Measurements from ENCODE around the gene SLC43A2. TPM values are rescaled to one million over a fixed set of nuclear protein-coding genes. Genes with fewer than 3 reads are reported as not detected.

The SLC43A2 gene
- total RNA-seq, 1 donor from 2014 or later = 15.1 TPM

GRCh38 chr17:1643999-1644492, 15.4 kb upstream of the SLC43A2 start:
- DNase-seq = no peak

DNA sequence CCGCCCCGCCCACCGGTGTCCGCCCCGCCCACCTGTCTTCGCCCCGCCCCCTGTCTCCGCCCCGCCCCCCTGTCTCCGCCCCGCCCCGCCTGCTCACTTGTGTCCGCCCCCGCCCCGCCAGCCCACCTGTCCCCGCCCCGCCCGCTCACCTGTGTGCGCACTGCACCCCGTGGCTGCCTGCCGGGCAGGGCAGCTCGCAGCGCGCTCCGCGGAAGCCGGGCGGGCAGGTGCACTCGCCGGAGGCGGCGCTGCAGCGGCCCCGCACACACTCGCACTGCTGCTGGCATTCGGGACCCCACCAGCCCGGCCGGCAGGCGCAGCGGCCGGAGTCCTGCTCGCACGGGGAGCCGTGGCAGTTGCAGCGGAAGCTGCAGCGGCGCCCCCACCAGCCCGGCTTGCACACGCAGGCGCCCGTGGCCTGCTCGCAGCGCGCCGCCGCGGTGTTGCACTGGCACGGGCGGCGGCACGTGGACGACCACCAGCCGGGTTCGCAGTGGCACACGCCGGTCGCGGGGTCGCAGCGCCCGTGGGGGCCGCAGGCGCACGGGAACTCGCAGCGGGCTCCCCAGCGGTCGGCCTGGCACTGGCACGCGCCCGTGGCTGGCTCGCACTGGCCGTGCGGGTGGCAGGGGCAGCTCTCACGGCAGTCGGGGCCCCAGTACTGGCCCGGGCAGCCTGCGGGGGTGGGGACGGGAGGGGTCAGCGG, 14.8 kb upstream of the SLC43A2 start:
- no peak for DNase-seq

GRCh38 chr17:1641065-1641403, 12.4 kb upstream of the SLC43A2 start:
- no peak for DNase-seq

- DNase-seq = no peak
Observed at GRCh38 chr17:1640329-1641064, 11.9 kb upstream of the SLC43A2 start.

DNA sequence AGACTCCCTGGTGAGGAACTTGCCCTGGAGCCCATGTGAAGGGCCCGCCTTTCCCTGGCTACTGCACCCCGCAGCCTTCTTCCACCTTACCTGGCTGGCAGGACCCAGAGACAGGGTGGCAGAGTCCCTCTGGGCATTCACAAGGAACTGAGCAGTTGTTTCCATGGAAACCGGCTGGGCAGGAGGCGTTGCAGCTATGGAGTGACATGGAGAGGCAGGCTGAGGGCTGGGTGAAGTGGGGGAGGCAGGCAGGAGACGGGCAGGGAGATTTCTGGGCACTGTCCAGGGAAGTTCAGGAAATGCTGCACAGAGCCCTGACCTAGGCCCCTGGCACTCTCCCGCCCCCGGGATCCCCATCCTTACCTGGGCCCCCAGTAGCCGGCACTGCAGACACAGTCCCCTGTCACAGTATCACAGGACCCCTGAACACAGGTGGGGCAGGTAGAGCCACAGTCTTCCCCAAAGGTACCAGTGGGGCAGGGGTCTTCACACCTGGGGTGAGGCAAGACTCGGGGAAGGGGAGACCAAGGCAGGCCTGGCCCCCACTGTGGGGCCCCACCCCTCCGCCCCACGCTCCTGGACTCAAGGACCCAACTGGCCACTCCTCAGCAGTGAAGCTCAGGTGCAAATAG, 11.0 kb upstream of the SLC43A2 start:
- DNase-seq = no peak

DNA sequence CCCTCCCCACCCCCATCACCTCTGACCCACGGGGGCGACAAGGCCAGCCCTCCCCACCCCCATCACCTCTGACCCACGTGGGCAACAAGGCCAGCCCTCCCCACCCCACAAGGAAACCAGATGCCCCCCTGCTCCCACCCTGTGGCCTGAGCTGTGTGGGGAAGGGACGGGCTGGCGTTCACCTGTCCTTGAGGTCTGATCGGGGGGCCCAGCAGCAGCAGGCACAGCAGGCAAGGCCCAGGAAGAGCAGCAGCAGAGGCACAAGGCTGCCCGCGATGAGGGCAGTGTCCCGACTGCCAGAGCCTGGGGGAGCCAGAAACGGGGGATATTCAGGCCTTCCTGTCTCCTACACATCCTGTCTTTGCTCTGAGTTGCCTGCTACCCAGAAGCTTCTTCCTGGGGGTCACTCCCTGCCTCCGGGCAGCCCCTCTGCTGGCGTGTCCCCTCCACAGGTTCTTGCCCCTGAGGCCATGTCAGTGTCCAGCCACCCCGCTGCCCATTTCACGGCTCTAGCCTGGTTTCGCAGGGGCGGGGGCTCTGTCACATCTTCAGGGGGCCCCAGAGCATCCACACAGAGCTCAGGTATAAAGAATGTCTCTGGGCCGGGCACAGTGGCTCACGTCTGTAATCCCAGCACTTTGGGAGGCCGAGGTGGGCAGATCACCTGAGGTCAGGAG, 10.1 kb upstream of the SLC43A2 start:
- DNase-seq = no peak

DNA sequence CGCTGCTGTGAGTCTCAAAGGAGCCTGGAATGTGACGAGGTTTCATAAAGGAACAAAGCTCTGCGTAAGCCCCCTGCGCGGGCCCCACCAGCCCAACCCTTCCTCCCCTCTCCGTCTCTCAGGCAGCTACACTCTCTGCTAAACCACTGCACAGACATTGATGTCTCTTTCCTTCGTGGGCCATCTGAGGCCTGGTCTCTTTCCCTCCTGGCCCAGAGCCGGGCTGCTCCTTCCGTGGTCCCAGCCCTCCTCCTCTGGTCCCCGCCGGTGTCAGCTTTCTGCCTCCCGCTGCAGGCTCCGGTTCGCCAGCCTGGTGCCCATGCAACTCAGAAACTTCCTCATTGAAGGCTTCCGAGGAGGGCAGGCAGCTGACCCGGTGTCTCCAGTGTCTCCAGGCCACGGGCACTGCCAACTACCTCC, 9.5 kb upstream of the SLC43A2 start:
- no peak for DNase-seq

- DNase-seq = no peak
Observed at GRCh38 chr17:1636732-1637285, 8.2 kb upstream of the SLC43A2 start.

DNA sequence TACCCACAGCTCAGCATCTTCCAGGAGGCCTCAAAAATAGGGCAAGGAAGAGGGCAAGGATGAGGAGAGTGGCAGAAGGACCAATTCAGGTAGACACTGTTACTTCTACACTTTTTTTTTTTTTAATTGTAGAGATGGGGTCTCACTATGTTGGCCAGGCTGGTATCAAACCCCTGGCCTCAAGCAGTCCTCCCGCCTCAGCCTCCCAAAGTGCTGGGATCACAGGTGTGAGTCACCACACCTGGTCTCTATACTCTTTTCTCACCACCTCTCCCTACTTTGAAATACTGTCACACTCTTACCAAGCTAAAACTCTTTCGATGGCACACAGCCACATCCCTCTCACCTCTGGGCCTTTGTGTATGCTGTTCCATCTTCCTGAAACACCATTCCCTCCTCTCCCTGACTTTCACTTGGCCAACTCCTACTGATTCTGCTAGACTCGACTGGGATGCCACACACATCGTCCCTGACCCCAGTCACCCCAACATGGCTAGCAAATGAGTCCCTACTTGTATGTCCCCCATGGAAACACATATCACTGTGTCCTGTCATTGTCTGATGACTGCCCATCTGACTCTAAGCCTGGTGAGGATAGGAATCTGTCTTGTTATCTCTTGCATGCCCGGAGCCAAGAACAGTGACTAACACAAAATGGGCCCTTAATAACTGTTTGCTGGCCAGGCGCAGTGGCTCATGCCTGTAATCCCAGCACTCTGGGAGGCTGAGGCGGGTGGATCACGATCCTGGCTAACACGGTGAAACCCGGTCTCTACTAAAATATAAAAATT, 7.2 kb upstream of the SLC43A2 start:
- DNase-seq = no peak

DNA sequence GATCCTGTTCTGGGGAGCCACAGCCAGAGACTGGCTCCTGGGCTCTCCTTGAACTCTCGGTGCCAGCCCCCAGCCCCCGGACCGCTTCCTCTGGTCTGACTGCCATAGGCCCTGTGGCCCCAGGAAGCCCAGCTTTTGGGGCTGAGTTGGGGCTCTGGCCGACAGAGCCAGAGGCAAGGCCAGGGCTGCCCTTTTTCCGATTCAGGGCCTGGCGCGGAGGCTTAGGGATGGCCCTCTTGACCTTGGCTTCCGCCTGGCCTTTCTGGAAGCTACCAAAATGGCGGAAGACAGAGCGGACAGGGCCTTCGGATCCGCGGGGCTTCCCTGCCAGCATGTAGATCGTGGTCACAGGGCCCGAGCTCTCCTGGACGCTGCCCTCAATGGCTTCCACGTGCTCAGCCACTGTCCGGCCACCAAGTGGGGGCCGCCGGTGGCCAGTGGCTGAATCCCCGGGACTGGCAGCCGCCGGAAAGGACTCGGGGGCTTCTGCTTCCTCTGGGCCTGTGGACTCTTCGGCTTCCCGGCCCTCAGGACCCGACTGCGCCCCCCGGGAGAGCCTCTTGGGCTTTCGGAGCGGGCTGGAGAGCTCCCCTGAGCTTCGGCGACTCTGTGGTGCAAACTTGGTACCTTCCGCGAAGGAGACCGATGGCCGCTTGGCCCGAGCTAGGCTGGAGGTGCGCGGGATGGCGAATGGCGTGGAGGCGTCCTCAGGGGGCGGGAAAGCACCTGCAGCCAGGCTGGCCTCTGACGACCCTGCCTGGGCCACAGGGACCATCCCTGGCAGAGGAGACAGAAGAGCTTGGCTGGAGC, 6.4 kb upstream of the SLC43A2 start:
- no peak for DNase-seq

- no peak for DNase-seq
Observed at GRCh38 chr17:1630662-1631061, 2.0 kb upstream of the SLC43A2 start.

DNA sequence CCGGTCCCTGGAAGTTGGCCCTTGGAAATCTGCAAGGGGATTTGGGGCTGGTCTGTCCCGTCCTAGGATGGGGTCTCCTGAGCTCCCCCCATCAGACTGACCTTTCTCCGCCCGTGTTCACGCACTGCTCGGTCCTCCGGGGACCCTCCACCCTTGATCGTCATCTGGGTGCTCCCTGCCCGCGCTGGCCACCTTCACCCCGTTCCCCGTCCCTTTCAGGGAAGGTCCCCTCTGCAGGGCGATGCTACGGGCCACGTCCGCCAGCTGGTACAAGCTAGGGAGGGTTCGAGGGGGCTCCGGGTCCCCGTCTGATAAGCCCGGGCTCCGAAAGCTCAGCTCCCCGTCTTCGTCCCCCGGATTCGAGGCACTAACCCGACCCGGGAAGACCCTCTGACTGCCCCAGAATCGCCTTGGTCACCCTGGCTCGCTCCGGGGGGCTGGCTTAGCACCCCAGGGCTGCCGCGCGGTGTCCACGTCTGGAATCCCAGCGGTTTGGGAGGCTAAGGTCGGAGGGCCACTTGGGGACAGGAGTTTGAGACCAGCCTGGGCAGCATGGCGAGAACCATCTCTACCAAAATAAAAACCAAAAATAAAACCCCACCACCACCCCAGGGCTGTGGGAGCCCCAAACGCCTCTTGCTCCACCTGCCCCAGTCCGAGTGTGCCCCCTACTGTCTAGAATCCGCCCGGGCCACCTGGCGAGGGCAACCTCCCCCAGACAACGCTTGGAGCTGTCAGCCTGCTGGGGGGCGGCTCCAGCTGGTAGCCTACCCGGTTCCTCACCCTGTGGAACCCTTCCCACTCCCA, 1.1 kb upstream of the SLC43A2 start:
- DNase-seq = no peak

DNA sequence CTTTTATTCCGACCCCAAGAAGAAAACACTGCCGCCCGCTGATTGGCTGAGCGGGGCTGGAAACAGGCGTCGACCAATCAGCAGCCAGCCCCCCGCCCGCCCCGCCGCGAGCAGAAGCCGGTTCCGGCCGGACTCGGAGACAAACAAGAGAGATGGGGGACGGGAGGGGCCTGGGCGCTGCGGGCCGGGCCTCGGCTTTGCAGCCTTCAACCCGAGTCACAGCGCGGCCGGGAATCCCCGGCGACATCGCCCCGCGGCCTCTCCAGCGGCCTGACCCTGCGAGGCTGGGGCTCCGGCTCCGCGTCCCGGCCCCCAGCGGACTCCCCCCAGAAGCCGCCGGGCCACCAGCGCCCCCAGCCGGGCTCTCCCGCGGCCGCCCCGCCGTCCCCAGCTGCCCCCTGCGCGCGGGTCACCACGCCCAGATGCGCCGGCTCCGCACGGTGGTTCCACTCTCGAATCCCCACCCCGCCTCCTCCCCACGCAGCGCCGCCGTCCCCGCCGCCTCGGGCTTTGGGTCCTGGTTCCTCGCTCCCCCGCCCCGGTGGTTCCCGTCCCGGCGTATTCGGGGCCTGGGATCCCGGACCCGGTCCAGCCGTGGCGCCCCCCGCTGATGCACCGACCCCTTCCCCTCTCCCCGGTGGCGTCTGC, 346 bp upstream of the SLC43A2 start:
- DNase-seq = peak; percentile 95

DNA sequence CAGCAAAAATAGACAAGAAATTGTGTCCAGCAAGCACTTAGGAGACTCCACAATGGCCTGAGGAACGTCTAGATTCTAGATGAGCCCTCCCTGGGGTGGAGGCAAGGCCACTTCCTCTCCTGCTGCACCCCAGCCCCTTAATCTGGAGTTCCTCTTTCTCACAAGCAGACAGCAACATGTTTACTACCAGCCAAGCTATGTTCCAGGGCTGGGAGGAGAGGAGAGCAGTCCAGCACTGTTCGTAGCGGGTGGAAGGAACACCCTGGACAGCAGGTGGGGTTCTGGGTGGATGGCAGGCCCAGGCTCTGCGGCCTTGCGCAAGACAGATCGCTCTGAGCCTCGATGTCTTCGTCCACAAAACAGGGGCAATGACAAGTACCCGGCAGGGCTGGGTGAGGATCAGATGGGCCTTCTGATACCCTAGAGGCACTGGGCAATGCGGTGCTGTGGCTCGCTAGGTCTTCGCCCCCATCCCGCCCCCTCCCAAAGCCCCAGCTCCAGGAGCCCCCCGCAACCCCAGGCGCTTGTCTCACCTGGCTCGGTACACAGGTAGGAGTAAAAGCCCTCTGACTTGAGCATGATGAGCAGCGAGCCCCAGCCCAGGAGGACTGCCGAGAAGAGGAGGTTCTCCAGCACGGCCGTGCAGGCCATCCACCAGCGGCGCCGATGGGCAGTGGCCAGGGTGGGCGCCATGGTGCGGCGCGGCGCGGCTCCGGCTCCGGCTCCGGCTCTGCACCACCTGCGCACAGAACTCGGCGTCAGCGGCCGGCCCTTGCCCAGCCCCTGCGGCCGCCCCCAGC, 1.3 kb downstream of the SLC43A2 start:
- no peak for DNase-seq

DNA sequence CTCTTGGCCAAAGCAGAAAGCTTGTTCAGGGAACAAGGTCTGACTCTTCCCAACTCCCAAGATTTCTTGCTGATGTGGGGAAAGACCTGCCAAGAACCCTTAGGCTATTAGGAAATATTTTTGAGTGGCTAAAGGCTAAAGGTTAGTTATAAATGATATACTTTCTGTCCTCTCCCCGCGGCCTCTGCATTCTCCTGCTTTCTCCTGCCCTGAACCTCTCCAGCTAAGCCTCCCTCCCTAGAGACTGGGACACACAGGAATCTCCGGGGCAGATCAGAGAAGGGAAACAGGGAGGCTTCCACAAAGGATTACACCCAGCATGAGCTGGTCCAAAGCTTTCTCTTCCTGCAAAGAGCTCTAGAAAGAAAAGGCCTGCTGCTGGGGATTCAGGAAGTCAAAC, 2.3 kb downstream of the SLC43A2 start:
- no peak for DNase-seq

DNA sequence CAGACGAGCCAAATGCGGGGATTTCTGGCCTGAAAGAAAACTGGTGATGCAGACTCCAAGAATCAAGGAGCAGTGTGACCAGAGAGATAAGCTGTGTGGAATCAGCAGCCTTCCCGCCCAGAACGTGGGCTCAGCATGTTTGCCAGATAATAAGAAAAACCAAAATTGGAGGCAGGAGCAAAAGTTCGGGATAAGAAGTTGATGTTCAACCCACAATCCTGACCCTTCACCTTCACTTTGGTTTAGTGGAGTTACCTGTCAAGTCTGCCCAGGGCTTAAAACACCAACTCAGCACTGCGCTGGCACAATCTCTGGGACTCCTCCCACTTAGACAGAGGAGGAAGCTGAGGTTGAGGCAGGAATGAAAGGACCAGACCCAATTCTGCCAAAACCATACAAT, 3.1 kb downstream of the SLC43A2 start:
- no peak for DNase-seq

GRCh38 chr17:1625053-1625452, 3.6 kb downstream of the SLC43A2 start:
- no peak for DNase-seq

DNA sequence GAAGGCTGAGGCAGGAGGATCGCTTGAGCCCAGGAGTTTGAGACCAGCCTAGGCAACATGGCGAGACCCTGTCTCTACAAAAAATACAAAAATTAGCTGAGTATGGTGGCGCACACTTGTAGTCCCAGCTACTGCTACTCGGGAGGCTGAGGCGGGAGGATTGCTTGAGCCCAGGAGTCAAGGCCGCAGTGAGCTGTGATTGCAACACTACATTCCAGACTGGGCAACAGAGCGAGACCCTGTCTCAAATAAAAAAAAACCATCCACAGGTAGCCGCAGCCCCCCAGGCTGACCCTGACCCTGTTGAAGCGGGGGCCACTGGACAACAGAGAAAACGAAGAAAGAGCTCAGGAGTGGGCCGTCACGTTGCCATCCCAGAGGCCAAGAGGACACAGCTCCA, 4.0 kb downstream of the SLC43A2 start:
- DNase-seq = no peak

All from occipital lobe (tissue), 2 donors.